Amygdala (tissue), 56 donors: ENCODE measurements around the gene NGFR.

ENCODE experiments used
- DNase-seq, 56 donors: peaks; one replicate each; lab custom pipeline; 2025; lab: John Stamatoyannopoulos, UW

NGFR gene

DNA sequence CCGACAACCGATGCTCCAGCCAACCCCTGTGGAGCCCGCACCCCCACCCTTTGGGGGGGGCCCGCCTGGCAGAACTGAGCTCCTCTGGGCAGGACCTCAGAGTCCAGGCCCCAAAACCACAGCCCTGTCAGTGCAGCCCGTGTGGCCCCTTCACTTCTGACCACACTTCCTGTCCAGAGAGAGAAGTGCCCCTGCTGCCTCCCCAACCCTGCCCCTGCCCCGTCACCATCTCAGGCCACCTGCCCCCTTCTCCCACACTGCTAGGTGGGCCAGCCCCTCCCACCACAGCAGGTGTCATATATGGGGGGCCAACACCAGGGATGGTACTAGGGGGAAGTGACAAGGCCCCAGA, 17.9 kb downstream of the NGFR start:
- no peak for DNase-seq

DNA sequence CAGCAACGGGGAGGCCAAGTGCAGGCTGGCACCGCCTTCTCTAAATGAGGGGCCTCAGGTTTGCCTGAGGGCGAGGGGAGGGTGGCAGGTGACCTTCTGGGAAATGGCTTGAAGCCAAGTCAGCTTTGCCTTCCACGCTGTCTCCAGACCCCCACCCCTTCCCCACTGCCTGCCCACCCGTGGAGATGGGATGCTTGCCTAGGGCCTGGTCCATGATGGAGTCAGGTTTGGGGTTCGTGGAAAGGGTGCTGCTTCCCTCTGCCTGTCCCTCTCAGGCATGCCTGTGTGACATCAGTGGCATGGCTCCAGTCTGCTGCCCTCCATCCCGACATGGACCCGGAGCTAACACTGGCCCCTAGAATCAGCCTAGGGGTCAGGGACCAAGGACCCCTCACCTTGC, 18.5 kb downstream of the NGFR start:
- no peak for DNase-seq

DNA sequence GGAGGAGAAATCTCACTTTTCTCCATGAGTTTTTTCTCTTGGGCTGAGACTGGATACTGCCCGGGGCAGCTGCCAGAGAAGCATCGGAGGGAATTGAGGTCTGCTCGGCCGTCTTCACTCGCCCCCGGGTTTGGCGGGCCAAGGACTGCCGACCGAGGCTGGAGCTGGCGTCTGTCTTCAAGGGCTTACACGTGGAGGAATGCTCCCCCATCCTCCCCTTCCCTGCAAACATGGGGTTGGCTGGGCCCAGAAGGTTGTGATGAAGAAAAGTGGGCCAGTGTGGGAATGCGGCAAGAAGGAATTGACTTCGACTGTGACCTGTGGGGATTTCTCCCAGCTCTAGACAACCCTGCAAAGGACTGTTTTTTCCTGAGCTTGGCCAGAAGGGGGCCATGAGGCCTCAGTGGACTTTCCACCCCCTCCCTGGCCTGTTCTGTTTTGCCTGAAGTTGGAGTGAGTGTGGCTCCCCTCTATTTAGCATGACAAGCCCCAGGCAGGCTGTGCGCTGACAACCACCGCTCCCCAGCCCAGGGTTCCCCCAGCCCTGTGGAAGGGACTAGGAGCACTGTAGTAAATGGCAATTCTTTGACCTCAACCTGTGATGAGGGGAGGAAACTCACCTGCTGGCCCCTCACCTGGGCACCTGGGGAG, 19.1 kb downstream of the NGFR start:
- DNase-seq = no peak

DNA sequence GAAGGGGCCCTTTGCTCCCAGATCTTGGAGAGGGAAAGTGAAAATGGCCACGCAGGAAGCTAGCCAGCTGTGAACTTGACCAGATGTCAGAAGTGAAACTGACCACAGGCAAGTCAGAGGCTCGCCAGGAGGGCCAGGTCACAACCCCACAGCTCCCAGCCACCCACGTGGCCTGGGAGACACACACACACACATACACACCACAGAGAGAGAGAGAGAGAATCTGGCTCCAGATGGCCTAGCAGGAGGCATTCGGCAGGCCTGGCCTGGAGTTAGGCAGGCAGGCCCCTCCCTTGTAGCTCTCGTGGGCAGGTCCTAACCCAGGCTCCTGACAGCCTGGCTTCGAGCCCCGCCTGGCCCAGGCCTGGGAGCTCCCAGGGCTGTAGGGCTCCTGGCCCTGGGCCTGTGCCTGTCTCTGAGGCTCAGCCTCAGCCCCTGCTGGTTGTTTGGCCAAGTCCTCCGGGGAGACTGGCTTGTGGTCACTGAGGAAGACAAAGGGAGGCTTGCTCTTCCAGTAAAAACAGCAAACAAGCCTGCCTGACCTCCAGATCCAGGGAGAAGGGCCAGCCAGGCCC, 20.2 kb downstream of the NGFR start:
- peak in 49 of 56 donors; percentile 10 to 86 (median 57) for DNase-seq

DNA sequence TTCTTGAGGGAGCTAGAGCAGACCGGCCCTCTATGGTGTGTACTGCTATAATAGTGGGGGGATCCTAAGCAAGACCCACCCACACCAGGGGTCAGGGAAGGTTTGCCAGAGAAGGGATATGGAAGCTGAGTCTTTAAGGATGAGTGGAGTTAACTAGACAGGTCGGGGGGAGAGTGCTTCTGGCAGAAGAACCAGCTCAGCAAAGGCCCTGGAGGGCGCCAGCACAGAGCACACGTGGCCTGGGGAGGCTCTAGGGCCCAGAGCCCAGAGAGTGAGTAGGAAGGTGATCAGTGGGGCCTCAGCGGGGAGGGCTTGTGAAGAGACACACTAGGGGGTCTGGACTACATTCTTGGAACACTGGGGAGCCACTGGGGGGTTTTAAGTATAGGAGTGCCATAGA, 21.1 kb downstream of the NGFR start:
- DNase-seq = peak in 1 of 56 donors; percentile 13

DNA sequence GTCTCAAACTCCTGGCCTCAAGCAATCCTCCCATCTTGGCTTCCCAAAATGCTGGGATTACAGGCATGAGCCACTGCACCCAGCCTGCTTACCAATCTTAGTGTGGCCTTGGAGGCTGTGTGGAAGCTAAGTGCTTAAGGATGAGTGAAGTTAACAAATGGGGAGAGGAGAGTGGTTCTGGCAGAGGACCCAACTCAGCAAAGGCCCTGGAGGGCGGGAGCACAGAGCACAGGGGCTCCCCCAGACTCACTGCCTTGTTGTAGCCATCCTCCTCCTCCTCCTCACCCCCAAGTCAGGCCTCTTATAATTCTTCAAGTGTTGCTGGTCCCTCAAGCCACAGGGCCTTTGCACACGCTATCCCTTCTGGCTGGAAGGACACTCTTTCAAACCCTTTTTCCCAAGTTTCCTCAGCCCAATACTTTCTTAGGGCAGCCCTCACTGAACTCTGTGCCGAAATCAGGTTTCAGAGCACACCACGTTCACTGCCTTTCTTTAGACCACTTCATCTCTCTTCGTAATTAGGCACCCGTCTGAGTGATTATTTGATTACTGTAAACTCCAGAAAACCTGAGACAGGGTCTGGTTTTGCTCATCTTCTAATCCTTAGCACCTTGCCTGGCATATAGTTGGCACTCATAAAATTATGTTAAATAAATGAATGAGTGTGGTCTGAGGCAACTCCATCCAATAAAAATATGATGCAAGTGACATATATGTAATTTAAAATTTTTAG, 23.4 kb downstream of the NGFR start:
- no peak for DNase-seq

DNA sequence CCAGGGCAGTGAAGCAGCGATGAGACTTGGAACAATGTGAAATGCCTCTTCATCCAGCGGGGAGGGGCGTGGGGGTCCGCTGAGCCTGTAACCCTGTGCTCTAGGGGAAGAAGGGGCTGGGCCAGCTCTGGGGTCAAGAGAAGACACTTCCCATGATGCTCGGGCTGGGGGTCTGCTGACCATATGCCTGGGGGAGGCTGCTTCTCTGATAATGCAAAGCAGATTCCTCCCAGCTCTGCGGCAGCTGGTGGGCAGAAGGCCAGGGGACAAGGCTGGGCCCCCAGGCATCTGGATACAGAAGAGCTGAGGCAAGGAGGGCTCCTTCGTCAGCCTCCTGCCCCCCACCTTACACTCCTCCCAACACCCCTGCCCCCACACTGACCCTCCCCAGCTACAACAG, 24.7 kb downstream of the NGFR start:
- DNase-seq = no peak

DNA sequence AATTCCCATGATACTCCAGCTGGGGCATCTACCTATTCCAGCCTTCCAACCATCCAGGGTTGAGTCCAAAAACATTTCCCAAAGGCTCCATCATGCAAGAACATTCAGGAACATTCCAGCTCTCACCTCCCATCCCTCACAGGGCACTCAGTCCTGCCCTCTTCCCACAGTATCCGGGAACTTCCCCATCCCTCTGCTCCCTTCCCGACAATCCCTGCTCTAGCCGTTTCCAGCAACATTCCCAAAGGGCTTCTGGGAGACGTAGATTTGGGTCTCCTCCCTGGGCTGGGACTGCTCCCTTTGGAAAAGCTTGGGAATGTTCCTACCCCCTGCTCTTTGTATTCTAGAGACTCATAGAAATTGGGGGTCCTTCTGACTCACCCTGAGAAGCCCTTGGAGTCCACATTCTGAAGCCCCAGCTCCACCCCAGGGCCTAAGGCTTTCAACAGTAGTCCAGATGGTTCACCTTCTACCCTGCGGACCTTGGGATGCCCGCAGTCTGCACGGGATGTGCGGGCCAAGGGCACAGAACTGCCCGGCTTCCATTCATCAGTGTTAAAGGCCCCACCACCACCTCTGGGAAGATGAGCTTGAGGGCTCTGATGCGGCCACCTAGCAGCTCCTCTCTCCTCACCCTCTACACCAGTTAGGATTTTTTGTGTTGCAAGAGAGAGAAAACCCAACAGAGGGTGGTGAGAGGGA, 25.4 kb downstream of the NGFR start:
- no peak for DNase-seq

DNA sequence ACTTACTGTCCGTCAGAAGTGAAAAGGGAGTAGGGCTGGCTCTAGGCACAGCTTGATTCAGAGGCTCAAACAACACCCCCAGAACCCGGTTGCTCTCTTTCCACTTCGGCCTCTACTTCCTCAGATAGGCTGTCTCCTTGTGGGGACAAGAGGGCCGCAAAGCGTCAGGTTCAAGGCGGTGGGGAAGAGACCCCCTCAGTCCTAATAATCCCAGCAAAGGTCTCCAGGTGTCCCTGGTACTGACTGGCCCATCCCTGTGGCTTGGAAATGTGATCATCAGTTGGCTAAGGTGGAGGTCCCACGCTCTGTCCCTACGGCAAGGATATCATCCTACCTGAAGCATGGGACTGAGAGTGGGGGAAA, 26.0 kb downstream of the NGFR start:
- DNase-seq = no peak

DNA sequence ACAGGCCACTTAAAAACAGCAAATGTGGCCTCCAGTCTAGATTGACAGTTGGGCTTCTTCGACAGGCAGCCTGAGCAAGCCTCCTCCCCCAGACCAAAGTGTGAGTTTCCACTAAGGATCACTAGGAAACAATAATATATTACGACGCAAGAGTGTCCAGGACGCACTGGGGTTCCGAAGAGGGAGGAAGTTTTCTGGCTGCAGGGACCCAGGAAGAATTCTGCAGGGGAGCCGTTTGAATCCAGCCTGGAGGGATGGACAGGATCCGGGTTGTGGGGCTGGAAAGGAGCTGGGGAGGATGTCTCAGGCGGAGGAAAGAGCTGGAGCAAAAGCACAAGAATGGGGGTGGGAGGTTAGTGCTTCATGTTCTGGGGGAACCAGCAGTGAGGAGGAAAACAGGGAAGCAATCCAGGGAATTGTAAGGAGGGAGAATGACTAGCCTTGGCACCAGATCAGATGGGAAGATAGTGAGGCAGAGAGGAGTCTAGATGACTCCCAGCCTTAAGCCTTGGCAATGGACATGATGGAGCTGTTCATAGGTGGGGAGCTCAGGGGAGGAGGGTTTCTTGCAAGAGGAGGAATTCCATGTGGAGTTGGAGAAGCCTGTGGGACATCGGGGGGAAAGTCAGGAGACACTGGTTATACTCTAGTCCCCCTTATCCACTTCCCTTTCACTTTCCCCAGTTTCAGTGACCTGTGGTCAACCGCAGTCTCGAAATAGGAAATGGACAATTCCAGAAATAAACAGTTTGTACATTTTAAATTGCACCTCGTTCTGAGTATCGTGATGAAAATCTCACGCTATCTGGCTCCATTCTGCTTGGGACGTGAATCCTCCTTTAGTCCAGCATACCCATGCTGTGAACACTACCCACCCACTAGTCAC, 26.6 kb downstream of the NGFR start:
- DNase-seq = no peak

DNA sequence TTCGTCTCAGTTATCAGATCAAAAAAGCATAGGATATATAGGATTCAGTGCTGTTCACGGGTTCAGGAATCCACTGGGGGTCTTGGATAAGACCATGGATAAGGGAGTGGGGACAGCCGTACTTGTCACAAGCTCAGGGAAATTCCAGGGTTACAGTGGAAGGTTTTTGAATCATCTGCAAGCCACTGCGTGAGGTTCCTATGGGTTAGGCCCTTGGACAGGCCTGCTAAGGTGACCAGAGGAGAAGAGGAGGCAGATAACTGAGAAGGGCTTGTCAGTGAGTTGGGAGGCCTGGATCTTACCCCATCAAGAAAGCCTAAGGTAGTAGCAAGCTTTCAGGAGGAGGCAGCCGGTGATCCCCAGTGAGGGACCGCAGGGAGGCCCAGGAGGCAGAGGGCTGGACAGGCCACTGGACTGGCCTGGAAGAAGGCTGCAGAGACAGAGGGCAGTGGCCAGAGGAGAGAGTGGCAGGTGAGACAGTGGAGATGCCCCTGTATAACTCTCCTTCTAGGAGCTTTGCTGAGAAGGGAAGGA, 27.3 kb downstream of the NGFR start:
- no peak for DNase-seq

DNA sequence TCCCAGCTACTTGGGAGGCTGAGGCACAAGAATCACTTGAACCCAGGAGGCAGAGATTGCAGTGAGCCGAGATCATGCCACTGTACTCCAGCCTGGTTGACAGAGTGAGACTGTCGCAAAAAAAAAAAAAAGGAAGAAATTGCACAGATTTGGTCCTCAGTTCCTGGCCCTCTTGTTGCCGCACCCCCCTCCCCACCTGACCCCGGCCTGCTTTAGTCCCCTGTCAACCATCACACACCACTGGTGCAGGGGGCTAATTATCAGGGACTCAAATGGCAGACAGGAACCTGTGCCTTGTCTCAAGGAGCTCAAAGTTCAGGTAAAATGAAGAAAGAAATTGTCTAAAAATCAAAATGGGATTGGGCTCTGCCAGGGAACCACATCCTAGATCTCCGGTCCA, 28.1 kb downstream of the NGFR start:
- DNase-seq = no peak

DNA sequence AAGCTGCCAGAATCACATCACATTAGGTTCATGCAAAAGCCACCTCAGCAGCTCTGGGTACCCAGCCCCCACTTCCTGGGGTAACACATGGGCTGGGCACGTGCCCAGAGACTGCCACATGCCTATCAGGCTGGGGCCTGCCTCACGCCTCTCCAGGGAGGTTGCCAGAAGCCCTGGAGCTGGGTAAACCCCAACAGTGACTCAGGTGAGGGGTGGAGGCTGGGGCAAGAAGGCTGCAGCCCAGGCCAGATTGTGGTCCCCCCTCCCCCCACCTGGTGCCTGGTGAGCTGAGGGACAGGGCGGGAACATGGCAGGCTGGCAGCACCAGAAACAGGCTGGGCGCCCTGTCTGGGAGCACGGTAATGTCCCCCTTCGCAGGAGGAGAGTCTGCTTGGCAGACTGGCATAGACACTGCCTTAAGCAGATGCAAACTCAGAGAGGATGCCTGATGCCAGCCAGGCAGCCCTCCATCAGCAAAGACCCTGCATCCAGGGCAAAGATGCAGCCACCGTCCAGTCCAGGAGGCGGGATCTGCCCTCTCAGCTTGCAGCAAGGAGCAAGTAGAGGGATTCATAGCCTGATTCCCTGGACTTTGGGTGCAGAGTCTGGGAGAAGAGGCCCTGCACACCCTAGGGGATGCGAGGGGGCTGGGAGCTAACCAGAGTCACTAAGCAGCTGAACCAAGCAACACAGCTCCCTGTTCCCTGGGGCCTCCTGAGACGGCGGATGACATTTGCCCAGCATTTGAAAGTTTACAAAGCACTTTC, 28.8 kb downstream of the NGFR start:
- no peak for DNase-seq

DNA sequence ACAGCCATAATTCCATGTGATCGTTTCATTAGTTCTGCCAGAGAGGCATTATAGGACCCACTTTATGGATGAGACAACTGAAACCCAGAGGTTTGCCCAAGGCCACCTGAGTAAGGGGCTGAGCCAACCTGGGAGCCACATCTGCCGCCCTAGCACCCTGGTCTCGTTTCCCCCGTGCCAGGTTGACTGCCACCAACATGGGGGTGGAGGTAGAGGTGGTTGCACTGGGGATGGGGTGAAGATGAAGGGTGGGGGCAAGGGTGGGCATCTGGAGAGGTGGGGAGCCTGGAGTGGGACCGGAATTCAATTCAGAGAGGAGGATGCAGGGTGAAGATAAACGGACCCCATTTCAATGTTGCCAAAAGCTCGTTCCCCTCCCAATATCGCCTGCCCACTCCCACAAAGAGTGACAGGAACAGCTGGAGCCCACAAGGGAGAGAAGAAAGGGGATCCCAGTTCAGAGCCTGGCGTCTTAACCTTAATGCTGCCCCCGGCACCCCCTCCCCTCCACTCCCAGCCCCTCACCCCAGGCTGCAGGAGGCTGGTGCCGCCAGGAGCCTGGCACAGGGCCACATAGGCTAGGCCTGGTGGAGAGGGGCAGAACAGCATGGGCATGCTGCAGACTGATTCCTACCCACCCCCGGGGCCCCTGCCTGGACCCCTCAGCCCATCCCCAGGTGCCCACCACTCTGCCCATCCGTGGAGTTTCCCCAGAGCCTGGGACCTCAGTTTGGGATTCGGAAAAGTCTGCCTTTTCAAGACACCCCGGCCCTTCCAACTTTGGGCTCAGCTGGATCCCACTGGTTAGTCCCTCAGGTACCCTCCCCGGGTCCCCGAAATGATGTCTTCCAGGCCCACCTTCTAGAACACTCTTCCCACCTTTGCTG, 29.6 kb downstream of the NGFR start:
- no peak for DNase-seq

DNA sequence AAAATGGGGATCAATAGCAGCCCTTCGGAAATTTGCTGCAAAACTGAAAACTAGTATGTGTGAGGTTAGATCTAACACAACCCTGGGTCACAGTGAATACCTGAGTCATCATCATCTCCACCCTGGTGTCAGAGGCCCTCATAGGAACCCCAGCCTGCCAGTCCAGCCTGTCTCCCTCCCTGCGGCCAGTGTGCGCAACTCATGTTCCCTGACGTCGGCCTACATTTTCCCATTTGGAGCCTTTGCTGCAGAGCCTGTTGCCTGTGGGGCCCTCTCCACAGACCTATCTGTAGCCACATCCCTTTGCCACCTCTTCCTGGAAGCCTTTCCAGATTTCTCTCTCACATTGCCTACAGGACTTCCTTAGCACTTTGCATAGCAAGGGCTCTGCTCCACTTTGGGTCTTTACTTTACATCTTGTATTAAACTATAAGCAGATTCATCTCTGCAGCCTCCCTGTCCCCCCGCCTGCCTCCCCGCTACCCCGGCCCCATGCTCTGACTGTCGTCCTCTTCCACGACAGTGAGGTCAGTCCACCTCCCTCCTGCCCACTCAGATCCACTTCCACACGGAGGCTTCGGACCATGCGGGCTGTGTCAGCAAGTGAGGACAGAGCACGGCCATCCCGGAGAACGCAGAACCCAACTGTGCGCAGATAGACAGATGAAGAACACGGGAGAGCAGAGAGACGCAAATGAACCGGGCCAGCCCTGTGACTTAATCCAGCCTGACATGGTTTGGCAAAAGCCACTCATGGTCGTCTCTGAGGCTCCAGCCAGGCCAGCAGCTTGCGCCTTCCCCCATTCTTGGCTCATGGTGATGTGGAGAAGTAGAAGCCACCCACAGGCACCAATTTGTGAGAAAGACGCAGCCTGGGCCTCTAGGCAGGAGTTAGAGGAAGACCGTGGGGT, 31.0 kb downstream of the NGFR start:
- DNase-seq = no peak

DNA sequence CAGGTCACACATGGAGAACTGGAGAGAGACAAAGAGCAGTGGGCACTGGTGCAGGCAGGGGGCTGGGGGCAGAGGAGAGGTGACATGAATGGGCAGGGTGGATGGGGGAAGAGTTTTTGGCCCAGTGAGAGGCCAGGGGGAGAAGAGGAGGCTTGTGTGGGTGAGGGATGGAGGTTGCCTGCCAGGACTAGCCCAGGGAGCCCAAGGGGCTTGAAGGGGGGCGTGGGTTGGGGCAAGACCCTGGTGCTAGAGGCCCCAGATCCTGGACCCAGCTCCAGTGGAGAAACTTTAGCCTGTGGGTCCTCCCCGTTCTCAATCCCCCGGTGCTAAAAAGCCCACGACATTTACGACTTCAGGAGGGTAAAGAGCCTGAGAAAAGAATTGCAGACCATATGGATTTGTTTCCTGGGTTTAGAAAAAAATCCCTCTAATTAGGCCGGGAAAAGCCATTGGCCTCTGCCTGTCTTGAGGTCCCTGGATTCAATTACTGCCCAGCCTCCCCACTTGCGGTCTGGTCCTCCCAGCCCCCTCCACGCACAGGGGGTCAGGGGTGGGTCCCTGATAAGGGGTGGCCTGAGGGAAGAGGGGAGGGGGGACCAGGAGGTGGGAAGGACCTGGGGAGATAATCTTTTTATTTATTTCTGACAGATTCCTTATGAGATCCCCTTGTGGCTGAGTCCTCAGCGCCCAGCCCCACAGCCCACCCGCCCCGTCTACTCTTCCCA, 33.0 kb downstream of the NGFR start:
- no peak for DNase-seq

DNA sequence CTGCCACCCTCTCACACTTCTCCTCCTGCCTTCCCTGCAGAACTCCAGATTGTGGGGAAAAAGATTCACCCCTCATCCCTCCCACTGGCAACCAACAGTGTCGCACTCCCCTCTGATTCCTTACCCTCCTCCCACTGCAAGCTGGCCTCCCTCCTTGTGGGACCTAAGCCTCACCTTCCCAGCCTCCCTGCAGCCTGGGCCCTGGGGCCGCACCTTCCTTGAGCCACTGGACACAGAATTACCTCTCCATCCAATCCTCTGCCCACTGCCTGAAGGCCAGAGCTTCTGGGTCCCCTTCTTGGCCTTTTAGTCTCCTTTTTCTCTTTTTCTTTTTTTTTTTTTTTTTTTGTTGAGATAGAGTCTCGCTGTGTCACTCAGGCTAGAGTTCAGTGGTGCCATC, 33.9 kb downstream of the NGFR start:
- no peak for DNase-seq
